Lower leg skin (tissue), 4 donors: ENCODE data around the gene P2RX1. TPM values are rescaled to one million over a fixed set of nuclear protein-coding genes. Genes with fewer than 3 reads are reported as not detected.

Source experiments
- DNase-seq, 2 donors: peaks; one replicate each; pipeline ENCODE4 v3.0.0-alpha.2; 2019; ENCODE audit warnings: low spot score in 2 of 2
- H3K4me3 ChIP-seq: fragments of 200-600 bp; sonication (generic); 2 replicates; pipeline ENCODE4 v1.5.1; 2017; ENCODE audit warnings: mild to moderate bottlenecking, low read depth; ENCODE audit not compliant: poor library complexity, severe bottlenecking
- CTCF ChIP-seq, 3 donors: fragments of 450-650 bp; IDR thresholded peaks; one replicate each; pipeline ENCODE4 v1.5.1; 2016; ENCODE audit warnings: antibody characterized with exemption in 3 of 3, mild to moderate bottlenecking in 3 of 3, moderate library complexity in 2 of 3
- POLR2A ChIP-seq, 2 donors: fragments of 450-650 bp; IDR thresholded peaks; one replicate each; pipeline ENCODE4 v1.6.1; 2016 to 2017; ENCODE audit warnings: antibody characterized with exemption in 2 of 2, mild to moderate bottlenecking in 1 of 2, moderate library complexity in 1 of 2
- WGBS, 2 donors: methylation state at CpG; one replicate each; pipeline ENCODE4 v1.1.5; 2018; 5-methylcytosine and 5-hydroxymethylcytosine counted together
- intact Hi-C: fragments of 100-400 bp; cut with DNase I; formaldehyde crosslinking; loops from one replicate; pipeline ENCODE4 v1.15.0; 2023; ENCODE audit warnings: low total_unique reads
- total RNA-seq, 4 donors: library from RNA; depleted of rRNA; stranded (reverse); fragments of >200 nt; gene quantifications; one replicate each; pipeline ENCODE4 v1.1.0, GENCODE V29; 2016

The P2RX1 gene
- total RNA-seq, 4 donors from 2014 or later, result 0.56 to 5.0 (median 1.0) TPM

- WGBS, 2 donors, result 89 to 91% methylated on average over 9 of the region's 10 CpGs
- DNase-seq, result no peak
- TF ChIP-seq POLR2A (IDR thresholded peaks at IDR 0.05), result no peak
- no peak for TF ChIP-seq CTCF (IDR thresholded peaks at IDR 0.05)
- intact Hi-C loops, result no loop called here
- H3K4me3 ChIP-seq, result no peak overlapping the region
Measured at GRCh38 chr17:3954086-3954485, 37.8 kb upstream of the P2RX1 start.

- no peak for TF ChIP-seq POLR2A (IDR thresholded peaks at IDR 0.05)
- no peak for TF ChIP-seq CTCF (IDR thresholded peaks at IDR 0.05)
- no peak overlapping the region for H3K4me3 ChIP-seq
- no peak for DNase-seq
- intact Hi-C loops, result no loop called here
- WGBS, 2 donors, result 88 to 93% methylated on average over 13 to 14 of the region's 14 CpGs
Measured at GRCh38 chr17:3953542-3953941, 37.3 kb upstream of the P2RX1 start.

- 95 to 97% methylated on average over 14 of the region's 14 CpGs for WGBS, 2 donors
- no peak overlapping the region for H3K4me3 ChIP-seq
- TF ChIP-seq CTCF (IDR thresholded peaks at IDR 0.05) (no peak), POLR2A (IDR thresholded peaks at IDR 0.05) (no peak)
- no peak for DNase-seq
- intact Hi-C loops, result no loop called here
Measured at GRCh38 chr17:3952186-3952585, 35.9 kb upstream of the P2RX1 start.

- DNase-seq, result no peak
- H3K4me3 ChIP-seq, result no peak overlapping the region
- TF ChIP-seq POLR2A (IDR thresholded peaks at IDR 0.05), result no peak
- no peak for TF ChIP-seq CTCF (IDR thresholded peaks at IDR 0.05)
- intact Hi-C loops, result no loop called here
- WGBS, 2 donors, result 80 to 90% methylated on average over 10 to 12 of the region's 16 CpGs
Measured at GRCh38 chr17:3951420-3951819, 35.2 kb upstream of the P2RX1 start.

GRCh38 chr17:3951003-3951402, 34.7 kb upstream of the P2RX1 start:
- DNase-seq, result no peak

More at GRCh38 chr17:3951003-3951402, 34.7 kb upstream of the P2RX1 start:
- TF ChIP-seq POLR2A (IDR thresholded peaks at IDR 0.05) (no peak), CTCF (IDR thresholded peaks at IDR 0.05) (no peak)
- WGBS, 2 donors, result 95 to 96% methylated on average over 17 of the region's 17 CpGs
- no peak overlapping the region for H3K4me3 ChIP-seq
- intact Hi-C loops, result no loop called here
